Stimulated activated naive CD4-positive, alpha-beta T cell treated with Interleukin-2 at 50 U/mL for 16 hours (primary cell): ENCODE measurements around the gene DPH2.

Source experiments
- DNase-seq: peaks from one replicate; lab custom pipeline; 2025; lab: John Stamatoyannopoulos, UW

Gene DPH2

GRCh38 chr1:43969746-43970466 is at the start of gene DPH2:
TSS of gene DPH2 (plus strand) at chr1:43970010. CDS start at chr1:43970176, 166 bp downstream.
- peak; percentile 98 for DNase-seq

- DNase-seq: no peak
These were observed 48.8 kb upstream of the DPH2 start for GRCh38 chr1:43921022-43921421.

GRCh38 chr1:43924516-43924915 is 45.3 kb upstream of the DPH2 start:
- no peak for DNase-seq

GRCh38 chr1:43925846-43926245 is 44.0 kb upstream of the DPH2 start:
- no peak for DNase-seq

- no peak for DNase-seq
These were observed 39.5 kb upstream of the DPH2 start for GRCh38 chr1:43930168-43930948.

GRCh38 chr1:43930949-43931275 is 38.9 kb upstream of the DPH2 start:
- no peak for DNase-seq

GRCh38 chr1:43931711-43932660 is 37.8 kb upstream of the DPH2 start:
- no peak for DNase-seq

GRCh38 chr1:43932786-43933385 is 36.9 kb upstream of the DPH2 start:
- no peak for DNase-seq

GRCh38 chr1:43933386-43934100 is 36.3 kb upstream of the DPH2 start, which contains the start of gene ARTN:
TSS of gene ARTN (plus strand) at chr1:43933801. CDS start at chr1:43935657, 1,856 bp downstream.
- DNase-seq: no peak

- DNase-seq: peak; percentile 34
These were observed 35.5 kb upstream of the DPH2 start for GRCh38 chr1:43934101-43934985.

GRCh38 chr1:43934986-43935324 is 34.9 kb upstream of the DPH2 start:
- no peak for DNase-seq

- no peak for DNase-seq
These were observed 33.9 kb upstream of the DPH2 start for GRCh38 chr1:43935711-43936427.

- no peak for DNase-seq
These were observed 33.2 kb upstream of the DPH2 start for GRCh38 chr1:43936431-43937151.

GRCh38 chr1:43937179-43937865 is 32.5 kb upstream of the DPH2 start:
- no peak for DNase-seq

- no peak for DNase-seq
These were observed 31.4 kb upstream of the DPH2 start for GRCh38 chr1:43938383-43938782.

- no peak for DNase-seq
These were observed 30.8 kb upstream of the DPH2 start for GRCh38 chr1:43938892-43939587.

- DNase-seq: no peak
These were observed 27.4 kb upstream of the DPH2 start for GRCh38 chr1:43942411-43942810.

GRCh38 chr1:43944860-43945259 is 24.9 kb upstream of the DPH2 start:
- DNase-seq: no peak
